GM12878 (cell line): ENCODE measurements around the gene MTCH2. TPM values are rescaled to one million over a fixed set of nuclear protein-coding genes. Genes with fewer than 3 reads are reported as not detected.

ENCODE experiments used
- BACH1 ChIP-seq: fragments of 450-650 bp; IDR thresholded peaks from 2 replicates; pipeline ENCODE4 v1.6.1; 2017; ENCODE audit warnings: mild to moderate bottlenecking, borderline replicate concordance
- BMI1 ChIP-seq: fragments of 450-650 bp; IDR thresholded peaks from 2 replicates; pipeline ENCODE4 v1.6.1; 2016; ENCODE audit warnings: mild to moderate bottlenecking, moderate library complexity, borderline replicate concordance
- BRCA1 ChIP-seq: IDR thresholded peaks from 2 replicates; pipeline ENCODE4 v1.6.1; 2011; ENCODE audit warnings: low read depth, low read length, improper control_type of control experiment
- ESRRA ChIP-seq: IDR thresholded peaks from 2 replicates; pipeline ENCODE4 v1.6.1; 2012; ENCODE audit warnings: mild to moderate bottlenecking, low read length, improper control_type of control experiment
- JUNB ChIP-seq: IDR thresholded peaks from 2 replicates; pipeline ENCODE4 v1.6.1; 2016; ENCODE audit warnings: antibody characterized with exemption, mild to moderate bottlenecking
- LARP7 ChIP-seq: fragments of 450-650 bp; IDR thresholded peaks from 2 replicates; pipeline ENCODE4 v1.6.1; 2017; ENCODE audit warnings: mild to moderate bottlenecking
- MEF2A ChIP-seq: IDR thresholded peaks from 2 replicates; pipeline ENCODE4 v1.6.1; 2011; ENCODE audit warnings: low read depth, mild to moderate bottlenecking, low read length, moderate library complexity; ENCODE audit not compliant: insufficient read depth
- MTA2 ChIP-seq: fragments of 450-650 bp; IDR thresholded peaks from 2 replicates; pipeline ENCODE4 v1.6.1; 2016; ENCODE audit warnings: low read depth, mild to moderate bottlenecking, moderate library complexity
- MYC ChIP-seq: IDR thresholded peaks from 2 replicates; pipeline ENCODE4 v1.6.1; 2011; ENCODE audit warnings: mild to moderate bottlenecking, low read length, moderate library complexity, inconsistent platforms; ENCODE audit not compliant: insufficient read depth, insufficient replicate concordance, insufficient read length, severe bottlenecking
- NFYB ChIP-seq: IDR thresholded peaks from 2 replicates; pipeline ENCODE4 v1.6.1; 2011; ENCODE audit warnings: low read depth, mild to moderate bottlenecking, low read length, improper control_type of control experiment, moderate library complexity; ENCODE audit not compliant: insufficient read depth
- NRF1 ChIP-seq: conservative IDR thresholded peaks from 2 replicates; pipeline ENCODE4 v1.6.1; 2011; ENCODE audit warnings: mild to moderate bottlenecking, low read depth, low read length, improper control_type of control experiment
- PAX5 ChIP-seq: IDR thresholded peaks from 2 replicates; pipeline ENCODE4 v1.6.1; 2011; ENCODE audit warnings: low read depth, low read length, borderline replicate concordance
- POLR2A ChIP-seq: IDR thresholded peaks from 2 replicates; pipeline ENCODE4 v1.6.1; 2011; ENCODE audit warnings: low read depth, mild to moderate bottlenecking, low read length
- POLR2AphosphoS5 ChIP-seq: IDR thresholded peaks from 2 replicates; pipeline ENCODE4 v1.6.1; 2011; ENCODE audit warnings: mild to moderate bottlenecking, low read length, inconsistent platforms
- SMAD1 ChIP-seq: fragments of 450-650 bp; IDR thresholded peaks from 2 replicates; pipeline ENCODE4 v1.6.1; 2018; ENCODE audit warnings: mild to moderate bottlenecking, low read depth; ENCODE audit not compliant: partially characterized antibody
- TARDBP ChIP-seq: IDR thresholded peaks from 2 replicates; pipeline ENCODE4 v1.6.1; 2016; ENCODE audit warnings: borderline replicate concordance
- ZNF207 ChIP-seq: fragments of 450-650 bp; IDR thresholded peaks from 2 replicates; pipeline ENCODE4 v1.6.1; 2014; ENCODE audit warnings: antibody characterized with exemption, mild to moderate bottlenecking, borderline replicate concordance
- polyA plus RNA-seq, 11 experiments: library from polyadenylated mRNA; depleted of rRNA in 4 of 11; unstranded in 6 of 11; stranded (reverse) in 5 of 11; fragments of >200 nt; fragmentation: Nextera tagmentation in 4 of 11; fragmentation: Illumina TruSeq in 1 of 11; extraction: Ambion mirVana in 4 of 11; extraction: Trizol in 1 of 11; gene quantifications; 1 replicate in 1 of 11; 2 replicates in 10 of 11; pipeline versions ENCODE4 v1.2.1 to v1.2.3, GENCODE V29; 2011 to 2016; ENCODE audit warnings: inconsistent platforms in 2 of 11, missing spikeins in 2 of 11, low read depth in 1 of 11
- total RNA-seq, 4 experiments: library from RNA; depleted of rRNA in 3 of 4; stranded (reverse); fragments of >200 nt in 3 of 4; fragmentation: Illumina TruSeq in 1 of 4; extraction: Trizol in 1 of 4; gene quantifications; 2 replicates each; pipeline versions ENCODE4 v1.2.1 to v1.2.3, GENCODE V29; 2013 to 2021
- TF ChIP-seq, protein P1 (sequence below): IDR thresholded peaks from 2 replicates; pipeline ENCODE4 v1.6.1; 2011; ENCODE audit warnings: low read depth, low read length, improper control_type of control experiment, borderline replicate concordance
- TF ChIP-seq, protein P2 (sequence below): fragments of 450-650 bp; formaldehyde crosslinking; IDR thresholded peaks from 2 replicates; pipeline ENCODE4 v1.4.0; 2022; ENCODE audit warnings: mild to moderate bottlenecking, moderate library complexity
- TF ChIP-seq, protein P3 (sequence below): fragments of 450-650 bp; IDR thresholded peaks from 2 replicates; pipeline ENCODE4 v1.6.1; 2018; ENCODE audit warnings: mild to moderate bottlenecking, low read depth, moderate library complexity; ENCODE audit not compliant: partially characterized antibody
- TF ChIP-seq, protein P4 (sequence below), 3 experiments: IDR thresholded peaks in 2 of 3; conservative IDR thresholded peaks in 1 of 3; 2 replicates each; pipeline ENCODE4 v1.5.1; 2011; ENCODE audit warnings: low read depth in 3 of 3, low read length in 3 of 3, mild to moderate bottlenecking in 3 of 3, control low read depth in 2 of 3, moderate library complexity in 2 of 3, inconsistent platforms in 1 of 3, mixed read lengths in 1 of 3; ENCODE audit not compliant: control insufficient read depth in 2 of 3, insufficient read depth in 1 of 3; ENCODE audit errors: extremely low read depth in 1 of 3

MTCH2 gene
- total and polyA plus RNA-seq, 10 of the 15 experiments (the other 5 are each of a cell fraction or from before 2014, with no cell fraction given): 72.4 to 341 (median 144) TPM

DNA sequence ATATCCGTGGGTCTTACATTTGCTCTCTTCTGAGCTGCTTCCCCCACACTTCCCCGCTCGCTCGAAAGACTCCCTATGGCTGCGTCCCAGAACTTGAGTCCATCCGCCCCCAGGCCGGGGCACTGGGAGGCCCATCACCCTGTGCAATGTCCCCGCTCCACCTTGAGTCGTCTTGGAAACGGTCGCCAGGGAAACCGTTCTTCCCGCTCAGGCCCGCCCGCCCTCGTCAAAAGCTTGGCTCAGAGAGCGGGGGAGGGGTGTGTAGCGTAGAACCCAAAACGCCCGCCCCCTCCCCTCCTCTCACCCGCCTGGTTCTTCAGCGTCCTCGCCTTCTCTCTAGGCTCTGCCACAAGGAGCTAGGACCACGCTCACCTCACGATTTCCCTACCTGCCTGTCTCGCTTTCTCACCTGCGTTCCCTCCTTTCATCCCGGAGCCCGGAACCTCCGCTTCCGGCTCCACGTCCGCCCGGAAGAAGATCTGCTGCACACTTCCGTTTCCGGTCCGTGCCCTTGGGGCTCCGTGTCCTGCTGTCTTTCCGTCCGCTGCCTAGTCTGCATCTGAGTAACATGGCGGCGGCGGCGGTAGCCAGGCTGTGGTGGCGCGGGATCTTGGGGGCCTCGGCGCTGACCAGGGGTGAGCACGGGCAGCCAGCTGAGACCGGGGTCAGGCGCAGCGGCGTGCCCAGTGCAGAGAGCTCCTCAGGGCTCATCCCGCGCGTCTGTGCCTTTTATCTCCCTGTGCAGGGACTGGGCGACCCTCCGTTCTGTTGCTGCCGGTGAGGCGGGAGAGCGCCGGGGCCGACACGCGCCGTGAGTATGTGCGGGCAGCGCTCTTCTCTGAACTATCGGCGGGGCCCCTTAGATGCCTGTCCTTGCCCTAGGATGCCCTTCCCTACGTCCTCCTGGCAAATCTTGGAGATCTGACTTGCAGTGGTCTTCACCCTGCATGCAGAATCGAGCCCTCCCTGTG, 63.5 kb downstream of the MTCH2 start, which contains the start of the genes KBTBD4 and NDUFS3 (continued):
- TF ChIP-seq POLR2AphosphoS5 (peak; percentile 75), POLR2A (peak; percentile 98), NRF1 (no peak; the same call in 1 of the 2 replicates), LARP7 (peak; percentile 96), SMAD1 (peak; percentile 29), BACH1 (peak; percentile 57; the same call in 1 of the 2 replicates), MTA2 (no peak), PAX5 (peak; percentile 69; the same call in 1 of the 2 replicates), BRCA1 (no peak), BMI1 (peak; percentile 93), MEF2A (peak; percentile 81), NFYB (no peak), JUNB (no peak), TARDBP (peak; percentile 97), ESRRA (peak; percentile 96), MYC (no peak), ZNF207 (peak; percentile 98)
- TF ChIP-seq, protein P1, sequence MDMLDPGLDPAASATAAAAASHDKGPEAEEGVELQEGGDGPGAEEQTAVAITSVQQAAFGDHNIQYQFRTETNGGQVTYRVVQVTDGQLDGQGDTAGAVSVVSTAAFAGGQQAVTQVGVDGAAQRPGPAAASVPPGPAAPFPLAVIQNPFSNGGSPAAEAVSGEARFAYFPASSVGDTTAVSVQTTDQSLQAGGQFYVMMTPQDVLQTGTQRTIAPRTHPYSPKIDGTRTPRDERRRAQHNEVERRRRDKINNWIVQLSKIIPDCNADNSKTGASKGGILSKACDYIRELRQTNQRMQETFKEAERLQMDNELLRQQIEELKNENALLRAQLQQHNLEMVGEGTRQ: no peak
- TF ChIP-seq, protein P2, sequence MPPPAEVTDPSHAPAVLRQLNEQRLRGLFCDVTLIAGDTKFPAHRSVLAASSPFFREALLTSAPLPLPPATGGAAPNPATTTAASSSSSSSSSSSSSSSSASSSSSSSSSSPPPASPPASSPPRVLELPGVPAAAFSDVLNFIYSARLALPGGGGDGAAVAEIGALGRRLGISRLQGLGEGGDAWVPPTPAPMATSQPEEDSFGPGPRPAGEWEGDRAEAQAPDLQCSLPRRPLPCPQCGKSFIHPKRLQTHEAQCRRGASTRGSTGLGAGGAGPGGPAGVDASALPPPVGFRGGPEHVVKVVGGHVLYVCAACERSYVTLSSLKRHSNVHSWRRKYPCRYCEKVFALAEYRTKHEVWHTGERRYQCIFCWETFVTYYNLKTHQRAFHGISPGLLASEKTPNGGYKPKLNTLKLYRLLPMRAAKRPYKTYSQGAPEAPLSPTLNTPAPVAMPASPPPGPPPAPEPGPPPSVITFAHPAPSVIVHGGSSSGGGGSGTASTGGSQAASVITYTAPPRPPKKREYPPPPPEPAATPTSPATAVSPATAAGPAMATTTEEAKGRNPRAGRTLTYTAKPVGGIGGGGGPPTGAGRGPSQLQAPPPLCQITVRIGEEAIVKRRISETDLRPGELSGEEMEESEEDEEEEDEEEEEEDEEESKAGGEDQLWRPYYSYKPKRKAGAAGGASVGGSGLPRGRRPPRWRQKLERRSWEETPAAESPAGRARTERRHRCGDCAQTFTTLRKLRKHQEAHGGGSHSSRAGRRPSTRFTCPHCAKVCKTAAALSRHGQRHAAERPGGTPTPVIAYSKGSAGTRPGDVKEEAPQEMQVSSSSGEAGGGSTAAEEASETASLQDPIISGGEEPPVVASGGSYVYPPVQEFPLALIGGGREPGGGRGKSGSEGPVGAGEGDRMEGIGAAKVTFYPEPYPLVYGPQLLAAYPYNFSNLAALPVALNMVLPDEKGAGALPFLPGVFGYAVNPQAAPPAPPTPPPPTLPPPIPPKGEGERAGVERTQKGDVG (CRISPR knock-in tag): no peak
- TF ChIP-seq, protein P3, sequence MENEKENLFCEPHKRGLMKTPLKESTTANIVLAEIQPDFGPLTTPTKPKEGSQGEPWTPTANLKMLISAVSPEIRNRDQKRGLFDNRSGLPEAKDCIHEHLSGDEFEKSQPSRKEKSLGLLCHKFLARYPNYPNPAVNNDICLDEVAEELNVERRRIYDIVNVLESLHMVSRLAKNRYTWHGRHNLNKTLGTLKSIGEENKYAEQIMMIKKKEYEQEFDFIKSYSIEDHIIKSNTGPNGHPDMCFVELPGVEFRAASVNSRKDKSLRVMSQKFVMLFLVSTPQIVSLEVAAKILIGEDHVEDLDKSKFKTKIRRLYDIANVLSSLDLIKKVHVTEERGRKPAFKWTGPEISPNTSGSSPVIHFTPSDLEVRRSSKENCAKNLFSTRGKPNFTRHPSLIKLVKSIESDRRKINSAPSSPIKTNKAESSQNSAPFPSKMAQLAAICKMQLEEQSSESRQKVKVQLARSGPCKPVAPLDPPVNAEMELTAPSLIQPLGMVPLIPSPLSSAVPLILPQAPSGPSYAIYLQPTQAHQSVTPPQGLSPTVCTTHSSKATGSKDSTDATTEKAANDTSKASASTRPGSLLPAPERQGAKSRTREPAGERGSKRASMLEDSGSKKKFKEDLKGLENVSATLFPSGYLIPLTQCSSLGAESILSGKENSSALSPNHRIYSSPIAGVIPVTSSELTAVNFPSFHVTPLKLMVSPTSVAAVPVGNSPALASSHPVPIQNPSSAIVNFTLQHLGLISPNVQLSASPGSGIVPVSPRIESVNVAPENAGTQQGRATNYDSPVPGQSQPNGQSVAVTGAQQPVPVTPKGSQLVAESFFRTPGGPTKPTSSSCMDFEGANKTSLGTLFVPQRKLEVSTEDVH: peak; percentile 99
- TF ChIP-seq, protein P4, sequence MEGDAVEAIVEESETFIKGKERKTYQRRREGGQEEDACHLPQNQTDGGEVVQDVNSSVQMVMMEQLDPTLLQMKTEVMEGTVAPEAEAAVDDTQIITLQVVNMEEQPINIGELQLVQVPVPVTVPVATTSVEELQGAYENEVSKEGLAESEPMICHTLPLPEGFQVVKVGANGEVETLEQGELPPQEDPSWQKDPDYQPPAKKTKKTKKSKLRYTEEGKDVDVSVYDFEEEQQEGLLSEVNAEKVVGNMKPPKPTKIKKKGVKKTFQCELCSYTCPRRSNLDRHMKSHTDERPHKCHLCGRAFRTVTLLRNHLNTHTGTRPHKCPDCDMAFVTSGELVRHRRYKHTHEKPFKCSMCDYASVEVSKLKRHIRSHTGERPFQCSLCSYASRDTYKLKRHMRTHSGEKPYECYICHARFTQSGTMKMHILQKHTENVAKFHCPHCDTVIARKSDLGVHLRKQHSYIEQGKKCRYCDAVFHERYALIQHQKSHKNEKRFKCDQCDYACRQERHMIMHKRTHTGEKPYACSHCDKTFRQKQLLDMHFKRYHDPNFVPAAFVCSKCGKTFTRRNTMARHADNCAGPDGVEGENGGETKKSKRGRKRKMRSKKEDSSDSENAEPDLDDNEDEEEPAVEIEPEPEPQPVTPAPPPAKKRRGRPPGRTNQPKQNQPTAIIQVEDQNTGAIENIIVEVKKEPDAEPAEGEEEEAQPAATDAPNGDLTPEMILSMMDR (IDR thresholded peaks at IDR 0.05 in 2 of 3, conservative IDR thresholded peaks at IDR 0.05 in 1 of 3; ENCODE audit: control insufficient read depth in 2 of 3, extremely low read depth in 1 of 3, insufficient read depth in 1 of 3, low read depth in 3 of 3, low read length in 3 of 3): no peak
